ENCODE data around the gene CCDC154.
"Not testable (repeated sequence)": the region's sequence is repeated elsewhere in the genome, so short reads cannot be mapped to it uniquely, and the experiment has no call there.

The CCDC154 gene

DNA sequence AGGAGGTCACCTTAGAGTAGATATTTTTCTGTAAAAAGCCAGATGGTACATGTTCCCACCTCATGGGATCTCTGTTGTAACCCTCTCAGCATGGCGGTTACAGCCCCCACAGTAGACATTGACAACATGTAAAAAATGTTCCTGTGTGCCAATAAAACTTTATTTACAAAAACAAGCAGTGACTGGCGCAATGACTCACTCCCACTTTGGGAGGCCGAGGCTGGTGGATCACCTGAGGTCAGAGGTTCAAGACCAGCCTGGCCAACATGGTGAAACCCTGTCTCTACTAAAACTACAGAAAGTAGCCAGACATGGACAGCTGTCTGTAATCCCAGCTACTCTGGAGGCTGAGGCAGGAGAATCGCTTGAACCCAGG, 4.7 kb downstream of the CCDC154 start:
- intact Hi-C loops (cut with DNase I); DNase-seq: not testable (repeated sequence)

GRCh38 chr16:1439058-1439698, 5.2 kb downstream of the CCDC154 start:
- intact Hi-C loops (cut with DNase I) = no loop called here

DNA sequence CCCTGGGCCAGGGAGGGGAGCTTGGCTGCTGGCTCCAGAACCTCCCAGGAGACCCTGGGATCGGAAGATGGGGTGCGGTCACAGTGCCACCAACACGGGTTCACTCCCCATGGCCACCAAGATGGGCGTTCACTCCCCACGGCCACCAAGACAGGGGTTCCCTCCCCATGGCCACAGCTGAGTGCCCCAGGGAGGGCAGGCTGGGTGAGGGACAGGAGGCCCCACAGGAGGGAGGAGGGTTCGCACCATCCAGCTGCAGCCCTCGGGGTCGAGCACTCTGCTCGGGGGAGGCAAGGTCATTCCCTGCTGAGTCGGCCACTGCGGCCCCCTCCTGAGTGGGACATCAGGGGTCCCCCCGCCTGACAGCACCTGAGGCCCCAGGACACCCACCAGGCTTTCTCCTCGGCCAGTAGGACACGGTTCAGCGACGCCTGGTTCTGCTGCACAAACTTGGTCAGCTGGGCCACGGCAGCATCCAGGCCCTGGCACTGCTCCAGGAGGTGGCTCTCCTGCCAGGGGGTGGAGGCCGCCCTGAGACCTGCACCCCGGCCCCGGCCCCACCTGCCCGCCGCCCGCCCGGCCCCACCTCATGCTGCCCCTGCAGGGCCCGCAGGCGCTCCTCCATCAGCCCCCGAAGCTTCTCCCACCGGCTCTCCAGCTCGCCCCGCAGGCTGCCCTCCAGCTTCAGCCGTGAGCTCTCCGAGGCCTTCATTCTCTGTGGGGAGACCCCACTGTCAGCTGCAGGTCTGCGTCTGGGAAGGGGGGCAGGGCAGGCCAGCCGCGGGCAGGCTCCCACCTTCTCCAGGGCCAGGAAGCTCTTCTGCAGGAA, 5.9 kb downstream of the CCDC154 start:
- intact Hi-C loops (cut with DNase I) = no loop called here
- DNase-seq = no peak

More at GRCh38 chr16:1439058-1439698, 5.2 kb downstream of the CCDC154 start:
- DNase-seq = no peak

- intact Hi-C loops (cut with DNase I) = no loop called here
- DNase-seq = no peak
Observed at GRCh38 chr16:1437606-1438005, 6.8 kb downstream of the CCDC154 start.

- intact Hi-C loops (cut with DNase I) = no loop called here
- DNase-seq = no peak
Observed at GRCh38 chr16:1436731-1437355, 7.5 kb downstream of the CCDC154 start.

DNA sequence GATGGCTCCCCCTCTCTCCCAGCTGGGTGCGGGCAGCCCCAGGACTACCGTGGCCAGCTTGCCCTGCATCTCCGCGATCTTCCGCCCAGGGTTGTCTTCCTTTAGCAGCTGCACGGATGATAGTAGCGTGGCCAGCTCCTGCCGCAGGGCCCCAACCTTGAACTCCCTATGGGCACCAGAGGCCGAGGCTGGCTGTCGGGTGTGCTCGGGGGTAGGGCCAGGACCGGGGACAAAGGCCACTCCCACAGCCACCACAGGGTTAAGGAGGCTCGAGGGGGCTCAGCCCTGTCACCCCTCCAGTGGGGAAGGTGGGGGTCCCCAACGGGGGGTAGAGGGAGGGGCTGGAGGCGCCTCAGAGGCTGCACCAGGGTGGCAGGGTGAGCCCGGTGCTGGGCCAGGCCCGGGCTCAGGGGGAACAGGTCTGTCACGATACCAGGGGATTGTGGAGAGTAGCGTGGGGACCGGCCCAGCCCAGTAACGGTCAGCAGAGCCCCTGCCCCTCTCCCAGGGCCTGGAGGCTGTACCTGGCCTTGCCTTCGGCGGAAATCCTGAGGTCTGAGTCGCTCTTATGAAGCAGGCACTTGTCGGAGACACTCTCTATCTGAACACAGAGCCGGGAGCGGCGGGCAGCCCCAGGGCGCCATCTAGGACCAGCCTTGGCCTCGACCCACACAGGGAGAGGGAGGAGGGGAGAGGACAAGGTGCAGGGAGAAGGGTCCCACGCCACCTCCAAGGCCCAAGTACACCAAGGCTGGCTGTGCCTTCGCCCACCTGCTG, 8.2 kb downstream of the CCDC154 start:
- intact Hi-C loops (cut with DNase I) = no loop called here
- DNase-seq = no peak

GRCh38 chr16:1434644-1435592, 9.4 kb downstream of the CCDC154 start:
- intact Hi-C loops (cut with DNase I) = no loop called here

DNA sequence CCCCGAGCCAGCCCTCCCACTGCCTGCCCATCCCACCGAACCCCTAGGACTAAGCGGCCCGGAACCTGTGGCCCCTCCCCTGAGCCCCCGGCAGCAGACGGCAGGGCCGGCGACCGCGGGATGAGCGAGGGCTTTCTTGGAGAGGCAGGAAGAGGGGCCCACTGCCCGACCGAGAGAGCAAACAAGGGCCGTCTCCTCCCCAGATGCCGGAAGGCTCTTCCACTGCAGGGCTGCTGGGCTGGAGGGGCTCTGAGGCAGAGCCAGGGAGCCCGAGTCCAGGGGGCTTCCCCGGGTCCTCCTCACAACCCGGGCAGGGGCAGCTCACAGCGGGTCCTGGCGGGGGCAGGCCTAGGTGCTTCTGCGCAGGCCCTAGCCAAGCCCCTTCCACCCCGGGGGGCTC, 10.6 kb downstream of the CCDC154 start:
- intact Hi-C loops (cut with DNase I) = no loop called here
- DNase-seq = no peak

More at GRCh38 chr16:1434644-1435592, 9.4 kb downstream of the CCDC154 start:
- no peak for DNase-seq

- intact Hi-C loops (cut with DNase I) = no loop called here
- no peak for DNase-seq
Observed at GRCh38 chr16:1433263-1433560, 11.1 kb downstream of the CCDC154 start.

DNA sequence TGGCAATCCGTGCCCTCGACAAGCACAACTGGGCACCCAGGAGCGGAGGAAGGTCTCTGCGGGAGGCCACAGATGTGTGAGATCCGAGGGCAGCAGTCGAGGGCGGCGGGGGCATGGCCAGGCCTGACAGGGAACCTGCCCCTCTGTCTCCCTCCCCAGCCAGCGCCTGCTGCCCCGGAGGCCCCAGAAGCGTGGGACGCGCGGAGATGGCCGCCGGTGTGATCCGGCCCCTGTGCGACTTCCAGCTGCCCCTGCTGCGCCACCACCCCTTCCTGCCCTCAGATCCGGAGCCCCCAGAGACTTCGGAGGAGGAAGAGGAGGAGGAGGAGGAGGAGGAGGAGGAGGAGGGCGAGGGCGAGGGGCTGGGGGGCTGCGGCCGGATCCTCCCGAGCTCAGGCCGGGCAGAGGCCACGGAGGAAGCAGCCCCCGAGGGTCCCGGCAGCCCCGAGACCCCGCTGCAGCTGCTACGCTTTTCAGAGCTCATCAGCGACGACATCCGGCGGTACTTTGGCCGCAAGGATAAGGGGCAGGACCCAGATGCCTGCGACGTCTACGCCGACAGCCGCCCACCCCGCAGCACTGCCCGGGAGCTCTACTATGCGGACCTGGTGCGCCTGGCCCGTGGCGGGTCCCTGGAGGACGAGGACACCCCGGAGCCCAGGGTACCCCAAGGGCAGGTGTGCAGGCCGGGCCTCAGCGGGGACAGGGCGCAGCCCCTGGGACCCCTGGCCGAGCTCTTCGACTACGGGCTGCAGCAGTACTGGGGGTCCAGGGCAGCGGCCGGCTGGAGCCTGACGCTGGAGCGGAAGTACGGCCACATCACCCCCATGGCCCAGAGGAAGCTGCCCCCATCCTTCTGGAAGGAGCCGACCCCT, 11.7 kb downstream of the CCDC154 start:
- intact Hi-C loops (cut with DNase I) = no loop called here
- DNase-seq = no peak

GRCh38 chr16:1431497-1432270, 12.7 kb downstream of the CCDC154 start:
- intact Hi-C loops (cut with DNase I) = no loop called here
- no peak for DNase-seq

DNA sequence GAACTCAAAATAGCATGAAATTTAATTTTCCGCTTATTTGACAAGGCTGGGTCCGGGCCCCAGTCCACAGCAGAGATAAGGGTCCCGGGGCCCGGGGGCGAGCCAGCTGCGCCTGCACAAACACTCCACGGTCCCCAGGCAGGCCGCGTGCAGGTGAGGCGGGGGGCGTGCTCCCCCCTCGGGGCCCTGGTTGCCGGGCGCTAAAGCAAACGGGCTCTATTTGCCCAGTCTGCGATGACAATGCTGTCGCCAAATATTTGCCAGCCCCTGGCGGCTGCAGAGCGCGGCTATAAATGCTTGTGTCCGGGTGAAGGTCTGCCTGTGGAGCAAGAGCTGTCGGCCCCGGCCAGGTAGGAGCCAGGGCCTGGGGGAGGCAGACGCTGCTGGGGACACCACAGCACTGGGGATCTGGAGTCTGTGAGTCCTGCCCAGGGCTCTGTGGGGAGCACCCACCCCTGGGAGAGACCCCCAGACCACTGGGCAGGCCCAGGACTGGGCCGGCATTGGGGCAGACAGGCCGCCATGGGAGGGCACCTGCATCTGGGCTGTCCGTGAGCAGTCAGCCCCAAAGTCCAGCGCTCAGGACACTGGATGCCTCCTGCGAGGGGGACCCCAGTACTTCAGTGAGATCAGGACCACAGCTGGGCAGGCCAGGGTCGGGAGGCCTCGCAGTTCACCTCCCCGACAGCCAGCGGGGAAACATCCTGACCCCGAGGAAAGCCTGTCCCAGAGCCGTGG, 13.4 kb downstream of the CCDC154 start, which contains the start of gene PERCC1:
Gene PERCC1 (plus strand): TSS at position 320 of the 738 bp plus-strand sequence. CDS start 1,516 bp downstream, outside the sequence.
- no peak for DNase-seq
- intact Hi-C loops (cut with DNase I) = no loop called here

DNA sequence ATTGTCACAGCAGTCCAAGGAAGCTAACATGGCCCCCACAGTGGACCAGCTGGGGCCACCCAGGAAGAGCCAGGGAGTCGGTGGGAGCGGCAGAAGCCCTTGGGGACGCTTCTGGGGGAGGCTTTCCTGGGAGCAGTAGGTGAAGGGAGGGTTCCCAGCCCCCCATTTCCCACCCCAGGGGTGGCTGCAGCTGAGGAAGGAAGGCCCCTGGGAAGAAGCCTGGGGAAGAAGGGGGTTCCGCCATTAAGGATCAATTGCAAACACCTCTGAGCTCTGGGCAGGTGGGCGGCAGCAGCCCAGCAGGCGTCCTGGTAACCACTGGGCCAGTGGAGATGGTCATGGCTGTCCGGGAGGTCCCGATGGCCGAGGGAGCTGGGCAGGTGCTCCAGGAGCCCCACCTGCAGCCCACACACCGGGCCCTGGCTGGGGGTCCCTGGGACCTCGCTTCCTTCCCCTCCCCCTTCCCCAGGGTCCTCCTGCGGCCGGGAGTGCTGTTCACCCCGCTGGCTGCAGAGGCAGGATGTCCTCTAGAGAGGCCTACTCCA, 14.1 kb downstream of the CCDC154 start:
- intact Hi-C loops (cut with DNase I) = no loop called here
- no peak for DNase-seq

- peak in 1 of 10 donors; percentile 70 for DNase-seq
- intact Hi-C loops (cut with DNase I) = no loop called here
Observed at GRCh38 chr16:1429631-1430030, 14.7 kb downstream of the CCDC154 start.

DNA sequence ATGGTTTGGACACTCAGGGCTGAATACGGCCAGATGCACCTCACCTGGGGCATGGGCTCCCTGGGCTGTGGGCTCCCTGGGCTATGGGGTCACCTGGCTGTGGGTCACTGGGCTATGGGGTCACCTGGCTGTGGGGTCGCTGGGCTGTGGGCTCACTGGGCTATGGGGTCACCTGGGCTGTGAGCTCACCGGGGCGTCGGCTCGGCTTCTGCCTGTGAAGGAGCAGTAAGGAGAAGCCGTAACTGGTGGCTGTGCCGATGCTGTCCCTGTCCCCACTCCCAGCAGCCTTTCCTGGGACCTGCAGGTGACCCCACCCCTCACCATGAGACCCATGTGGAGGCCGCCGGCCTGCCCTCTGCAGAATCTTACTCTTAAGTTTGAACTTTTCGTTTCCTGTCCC, 15.3 kb downstream of the CCDC154 start:
- peak in 1 of 10 donors; percentile 80 for DNase-seq
- intact Hi-C loops (cut with DNase I) = no loop called here

GRCh38 chr16:1428511-1428910, 15.8 kb downstream of the CCDC154 start:
- peak in 1 of 10 donors; percentile 85 for DNase-seq

More at GRCh38 chr16:1428511-1428910, 15.8 kb downstream of the CCDC154 start:
- intact Hi-C loops (cut with DNase I) = no loop called here

All from posterior cingulate gyrus (tissue), 11 donors.